Subcutaneous adipose tissue (tissue), 4 donors: ENCODE results near the gene CLPX. TPM values are rescaled to one million over a fixed set of nuclear protein-coding genes. Genes with fewer than 3 reads are reported as not detected.

Experiments
- total RNA-seq, 4 donors: library from RNA; depleted of rRNA; stranded (reverse); fragments of >200 nt; gene quantifications; one replicate each; pipeline ENCODE4 v1.1.0, GENCODE V29; 2016
- TF ChIP-seq, protein P1 (sequence below): fragments of 450-650 bp; IDR thresholded peaks from one replicate; pipeline ENCODE4 v1.5.1; 2016; ENCODE audit warnings: low read depth, mild to moderate bottlenecking, control low read depth, antibody characterized with exemption, moderate library complexity

CLPX gene
- total RNA-seq, result 10 to 100 TPM; 49.6 to 79.5 (median 71.9) TPM

DNA sequence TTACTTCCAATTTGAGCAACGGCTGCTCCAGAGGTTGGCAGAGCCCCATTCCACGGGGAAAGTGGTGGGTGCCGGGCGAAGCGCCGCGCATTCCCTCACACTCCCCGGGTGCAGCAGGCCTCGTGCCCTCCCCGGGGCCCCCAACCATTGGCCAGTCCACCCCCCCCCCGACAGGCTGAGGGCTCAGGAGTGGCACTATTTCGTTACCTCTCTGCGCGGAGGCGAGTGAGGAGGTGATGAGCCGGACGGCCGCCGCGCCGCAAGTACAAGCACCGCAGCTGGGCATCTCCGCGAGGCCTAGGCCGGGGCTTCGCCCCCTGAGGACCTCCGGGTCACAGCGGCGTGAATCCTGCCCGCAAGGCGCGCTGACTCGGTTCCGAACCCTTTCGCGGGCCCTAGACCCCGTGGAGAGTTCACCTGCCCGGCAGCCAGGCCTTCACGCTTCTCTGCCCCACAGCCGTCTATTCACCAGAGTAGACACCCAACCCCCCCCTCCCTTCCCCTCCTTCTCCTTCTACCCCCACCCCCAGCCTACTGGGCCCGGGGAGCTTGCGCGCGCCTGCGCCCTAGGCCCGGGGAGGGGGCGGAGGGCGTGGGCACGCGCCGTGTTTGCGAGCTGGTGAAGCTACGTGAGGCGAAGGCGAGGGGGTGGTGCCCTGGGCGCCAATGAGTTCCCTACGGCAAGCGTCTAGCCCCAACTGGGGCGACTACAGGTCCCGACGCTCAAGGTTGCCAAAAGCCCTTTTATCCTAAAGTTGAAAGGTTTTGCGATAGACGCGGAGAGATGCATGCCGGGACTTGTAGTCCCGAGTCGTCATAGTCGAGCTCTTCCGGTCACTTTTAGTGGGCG, at the start of gene CLPX:
Gene CLPX (minus strand): TSS at position 475 of the 850 bp plus-strand sequence. CDS start 189 bp downstream, at position 286.
- TF ChIP-seq, protein P1, sequence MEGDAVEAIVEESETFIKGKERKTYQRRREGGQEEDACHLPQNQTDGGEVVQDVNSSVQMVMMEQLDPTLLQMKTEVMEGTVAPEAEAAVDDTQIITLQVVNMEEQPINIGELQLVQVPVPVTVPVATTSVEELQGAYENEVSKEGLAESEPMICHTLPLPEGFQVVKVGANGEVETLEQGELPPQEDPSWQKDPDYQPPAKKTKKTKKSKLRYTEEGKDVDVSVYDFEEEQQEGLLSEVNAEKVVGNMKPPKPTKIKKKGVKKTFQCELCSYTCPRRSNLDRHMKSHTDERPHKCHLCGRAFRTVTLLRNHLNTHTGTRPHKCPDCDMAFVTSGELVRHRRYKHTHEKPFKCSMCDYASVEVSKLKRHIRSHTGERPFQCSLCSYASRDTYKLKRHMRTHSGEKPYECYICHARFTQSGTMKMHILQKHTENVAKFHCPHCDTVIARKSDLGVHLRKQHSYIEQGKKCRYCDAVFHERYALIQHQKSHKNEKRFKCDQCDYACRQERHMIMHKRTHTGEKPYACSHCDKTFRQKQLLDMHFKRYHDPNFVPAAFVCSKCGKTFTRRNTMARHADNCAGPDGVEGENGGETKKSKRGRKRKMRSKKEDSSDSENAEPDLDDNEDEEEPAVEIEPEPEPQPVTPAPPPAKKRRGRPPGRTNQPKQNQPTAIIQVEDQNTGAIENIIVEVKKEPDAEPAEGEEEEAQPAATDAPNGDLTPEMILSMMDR, result no peak

DNA sequence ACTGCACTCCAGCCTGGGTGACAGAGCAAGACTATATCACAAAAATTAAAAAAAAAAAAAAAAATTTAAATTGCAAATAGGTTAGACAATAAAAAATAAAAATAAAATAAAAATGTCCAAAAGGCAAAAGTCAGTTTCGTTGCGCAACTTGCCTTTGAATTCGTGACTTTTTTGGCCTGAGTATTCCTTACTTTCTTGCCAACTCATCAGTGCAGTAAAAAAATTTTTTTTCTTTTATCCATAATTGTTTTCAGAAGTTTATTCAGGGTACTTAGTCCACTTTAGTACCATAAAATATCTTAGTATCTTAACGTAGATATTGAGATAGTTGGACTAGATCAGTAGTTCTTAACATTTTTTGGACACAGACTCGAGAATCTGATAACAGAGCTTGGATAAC, 48.6 kb upstream of the CLPX start:
- TF ChIP-seq, protein P1, result no peak

DNA sequence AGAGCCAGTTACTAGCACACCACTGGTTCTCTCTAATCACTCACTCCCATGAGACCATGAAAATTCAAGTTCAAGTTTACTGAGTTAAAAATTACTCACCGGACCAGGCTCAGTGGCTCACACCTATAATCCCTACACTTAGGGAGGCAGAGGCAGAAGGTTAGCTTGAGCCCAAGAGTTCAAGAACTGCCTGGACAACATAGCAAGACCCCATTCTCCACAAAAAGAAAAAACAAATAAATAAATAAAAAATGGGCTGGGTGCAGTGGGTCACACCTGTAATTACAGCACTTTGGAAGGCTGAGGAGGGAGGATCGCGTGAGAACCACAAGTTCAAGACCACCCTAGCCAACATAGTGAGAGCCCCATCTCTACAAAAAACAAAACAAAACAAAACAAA, 47.4 kb upstream of the CLPX start:
- TF ChIP-seq, protein P1, result no peak

DNA sequence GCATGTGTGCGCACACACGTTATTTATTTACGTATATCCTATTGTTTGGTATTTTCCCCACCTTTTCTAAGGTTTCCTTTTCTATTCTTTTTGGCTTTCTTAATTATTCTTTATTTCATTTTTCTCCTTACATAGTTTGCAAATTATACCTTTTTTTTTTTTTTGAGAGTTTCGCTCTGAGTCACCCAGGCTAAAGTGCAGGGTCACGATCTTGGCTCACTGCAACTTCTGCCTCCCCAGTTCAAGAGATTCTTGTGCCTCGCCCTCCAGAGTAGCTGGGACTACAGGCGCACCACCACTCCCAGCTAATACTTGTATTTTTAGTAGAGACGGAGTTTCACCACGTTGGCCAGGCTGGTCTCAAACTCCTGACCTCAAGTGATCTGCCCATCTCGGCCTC, 46.2 kb upstream of the CLPX start:
- TF ChIP-seq, protein P1, result no peak

DNA sequence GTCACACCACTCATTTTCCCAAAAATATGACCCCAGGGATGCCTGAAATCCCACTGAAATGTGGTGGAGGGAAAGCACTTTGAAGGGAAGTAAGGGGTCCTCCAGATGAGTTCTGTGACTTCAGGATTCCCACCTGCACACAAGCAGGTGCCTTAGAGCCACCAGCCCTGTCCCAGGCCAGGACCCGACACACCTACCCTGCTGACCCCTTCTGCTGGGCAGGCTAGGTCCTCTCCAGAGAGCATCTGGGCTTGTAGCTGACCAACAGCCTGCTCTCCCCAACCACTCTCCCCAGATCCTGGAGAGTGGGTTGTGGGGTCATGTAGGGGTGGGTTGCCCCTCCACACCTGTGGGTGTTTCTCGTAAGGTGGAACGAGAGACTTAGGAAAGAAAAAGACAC, 41.1 kb upstream of the CLPX start:
- TF ChIP-seq, protein P1, result no peak

DNA sequence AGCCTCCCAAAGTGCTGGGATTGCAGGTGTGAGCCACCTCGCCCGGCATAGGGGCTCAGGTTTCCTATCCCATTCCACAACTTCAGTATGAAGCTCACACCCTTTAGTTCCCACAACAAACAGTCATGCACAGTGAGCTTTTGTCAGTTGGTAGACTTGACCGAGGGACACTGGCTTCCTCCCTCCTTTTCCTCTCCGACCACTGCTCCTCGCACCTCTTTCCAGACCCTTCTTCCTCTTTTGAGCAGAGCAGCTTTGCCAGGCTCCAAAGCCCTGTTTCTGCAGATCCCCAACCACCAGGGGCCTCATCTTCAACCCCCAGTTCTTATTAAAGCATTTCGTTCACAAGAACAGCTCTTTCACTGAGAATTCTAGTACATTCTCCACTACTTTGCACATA, 38.9 kb upstream of the CLPX start:
- TF ChIP-seq, protein P1, result no peak

DNA sequence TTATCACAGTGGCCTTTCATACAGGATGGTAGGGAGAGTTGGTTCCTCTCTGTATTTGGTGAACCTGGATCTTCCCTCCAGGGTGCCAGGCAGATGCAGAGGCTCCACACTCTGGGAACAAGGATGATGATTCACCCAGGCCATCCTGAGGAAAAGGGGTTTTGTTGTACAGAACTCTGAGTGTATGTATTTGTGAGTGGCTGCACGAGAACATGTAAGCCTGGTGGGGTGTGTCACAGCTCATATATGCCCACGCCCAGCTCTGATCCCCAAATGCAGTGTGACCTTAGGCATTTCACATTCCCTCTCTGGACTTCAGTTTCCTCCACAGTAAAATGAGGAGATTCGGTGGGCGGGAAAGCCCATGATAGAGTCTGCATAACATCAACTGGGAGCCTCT, 37.7 kb upstream of the CLPX start:
- TF ChIP-seq, protein P1, result no peak
